Astrocyte (in vitro differentiated cells and primary cell): Measurements from ENCODE around the gene CD180. TPM values are rescaled to one million over a fixed set of nuclear protein-coding genes. Genes with fewer than 3 reads are reported as not detected.

ENCODE experiments used
- DNase-seq: peaks from one replicate; pipeline ENCODE4 v3.0.0-alpha.2; 2010; ENCODE audit warnings: low read depth
- FAIRE-seq: peaks from 2 replicates; lab custom pipeline; 2011; peaks lifted over from hg19 to GRCh38; lab: Jason Lieb, UNC
- H2AFZ ChIP-seq: 2 replicates; pipeline ENCODE4 v1.6.0; 2012; ENCODE audit warnings: low read depth, low read length, inconsistent platforms
- H3K27ac ChIP-seq: 2 replicates; pipeline ENCODE4 v1.5.1; 2011; ENCODE audit warnings: low read depth, low read length, inconsistent platforms
- H3K27me3 ChIP-seq: 2 replicates; pipeline ENCODE4 v1.6.0; 2011; ENCODE audit warnings: low read length, inconsistent platforms; ENCODE audit not compliant: insufficient read depth
- H3K36me3 ChIP-seq: 2 replicates; pipeline ENCODE4 v1.5.1; 2011; ENCODE audit warnings: low read length, inconsistent platforms; ENCODE audit not compliant: insufficient read depth
- H3K4me1 ChIP-seq: 2 replicates; pipeline ENCODE4 v1.5.1; 2011; ENCODE audit warnings: low read length, inconsistent platforms; ENCODE audit not compliant: insufficient read depth
- H3K4me2 ChIP-seq: 2 replicates; pipeline ENCODE4 v1.6.0; 2012; ENCODE audit warnings: low read length, inconsistent platforms
- H3K4me3 ChIP-seq: 2 replicates; pipeline ENCODE4 v1.5.1; 2011; ENCODE audit warnings: low read depth, mild to moderate bottlenecking, low read length, inconsistent platforms; ENCODE audit not compliant: insufficient read depth
- H3K79me2 ChIP-seq: 2 replicates; pipeline ENCODE4 v1.6.0; 2012; ENCODE audit warnings: mild to moderate bottlenecking, low read length, inconsistent platforms; ENCODE audit not compliant: insufficient read depth
- H3K9ac ChIP-seq: 2 replicates; pipeline ENCODE4 v1.6.0; 2012; ENCODE audit warnings: mild to moderate bottlenecking, low read length, inconsistent platforms
- H3K9me3 ChIP-seq: 2 replicates; pipeline ENCODE4 v1.5.1; 2012; ENCODE audit warnings: low read depth, mild to moderate bottlenecking, low read length, inconsistent platforms; ENCODE audit not compliant: insufficient read depth
- H4K20me1 ChIP-seq: 2 replicates; pipeline ENCODE4 v1.6.0; 2012; ENCODE audit warnings: low read length, inconsistent platforms; ENCODE audit not compliant: insufficient read depth
- H3K27ac Mint-ChIP-seq: one replicate; pipeline ENCODE4 v1.8.0; 2021; ENCODE audit warnings: mild to moderate bottlenecking, mixed read lengths; ENCODE audit not compliant: unreplicated experiment
- H3K27me3 Mint-ChIP-seq: one replicate; pipeline ENCODE4 v1.8.0; 2021; ENCODE audit warnings: low read depth, mixed read lengths; ENCODE audit not compliant: unreplicated experiment
- H3K36me3 Mint-ChIP-seq: one replicate; pipeline ENCODE4 v1.8.0; 2021; ENCODE audit warnings: low read depth, mixed read lengths; ENCODE audit not compliant: unreplicated experiment
- H3K4me1 Mint-ChIP-seq: one replicate; pipeline ENCODE4 v1.8.0; 2021; ENCODE audit warnings: low read depth, mixed read lengths; ENCODE audit not compliant: unreplicated experiment
- H3K4me3 Mint-ChIP-seq: one replicate; pipeline ENCODE4 v1.8.0; 2021; ENCODE audit warnings: mild to moderate bottlenecking, moderate library complexity, mixed read lengths; ENCODE audit not compliant: unreplicated experiment
- H3K9me3 Mint-ChIP-seq: one replicate; pipeline ENCODE4 v1.8.0; 2021; ENCODE audit warnings: mild to moderate bottlenecking, mixed read lengths; ENCODE audit not compliant: unreplicated experiment
- CTCF ChIP-seq: IDR thresholded peaks from 2 replicates; pipeline ENCODE4 v1.5.1; 2011; ENCODE audit warnings: low read depth, mild to moderate bottlenecking, inconsistent platforms, low read length, moderate library complexity; ENCODE audit not compliant: insufficient read depth
- EZH2 ChIP-seq: IDR thresholded peaks from 2 replicates; pipeline ENCODE4 v1.6.1; 2012; ENCODE audit warnings: mild to moderate bottlenecking, low read length, inconsistent platforms; ENCODE audit not compliant: insufficient read depth
- total RNA-seq: library from RNA; stranded (reverse); gene quantifications from 2 replicates; pipeline ENCODE4 v1.2.1, GENCODE V29; 2021

CD180 gene
- total RNA-seq, 1 donor from 2014 or later, result not detected

GRCh38 chr5:67135381-67135984, 61.1 kb downstream of the CD180 start:
- Histone ChIP-seq H3K27me3 (no peaks in the 10 kb centered on the region), H2AFZ (no peak overlapping the region), H3K4me2 (no peak overlapping the region), H3K36me3 (peaks cover 29% of the 10 kb centered on the region), H4K20me1 (no peaks in the 10 kb centered on the region), H3K27ac (no peak overlapping the region), H3K4me3 (no peak overlapping the region), H3K9ac (no peak overlapping the region), H3K9me3 (no peaks in the 10 kb centered on the region), H3K79me2 (no peaks in the 10 kb centered on the region), H3K4me1 (no peaks in the 10 kb centered on the region)
- no peak for TF ChIP-seq CTCF
- no peak for TF ChIP-seq EZH2
- FAIRE-seq (no peak), DNase-seq (no peak)
- Mint-ChIP-seq H3K36me3 (peaks cover 4% of the 10 kb centered on the region), H3K4me1 (no peaks in the 10 kb centered on the region), H3K4me3 (no peak overlapping the region), H3K27me3 (no peaks in the 10 kb centered on the region), H3K27ac (no peak overlapping the region), H3K9me3 (no peaks in the 10 kb centered on the region)

GRCh38 chr5:67133776-67134175, 62.8 kb downstream of the CD180 start:
- DNase-seq, result peak; percentile 16
- Histone ChIP-seq H3K4me2 (no peak overlapping the region), H3K4me1 (no peaks in the 10 kb centered on the region), H3K9me3 (no peaks in the 10 kb centered on the region), H3K27ac (no peak overlapping the region), H4K20me1 (no peaks in the 10 kb centered on the region), H3K79me2 (no peaks in the 10 kb centered on the region), H3K36me3 (peaks cover 29% of the 10 kb centered on the region), H3K9ac (no peak overlapping the region), H3K4me3 (no peak overlapping the region), H2AFZ (no peak overlapping the region), H3K27me3 (no peaks in the 10 kb centered on the region)
- peaks cover 4% of the 10 kb centered on the region for H3K36me3 Mint-ChIP-seq
- H3K4me1 Mint-ChIP-seq, result no peaks in the 10 kb centered on the region
- H3K27ac Mint-ChIP-seq, result no peak overlapping the region
- TF ChIP-seq CTCF, result no peak
- no peak for TF ChIP-seq EZH2
- no peak for FAIRE-seq
- no peak overlapping the region for H3K4me3 Mint-ChIP-seq
- H3K9me3 Mint-ChIP-seq, result no peaks in the 10 kb centered on the region
- no peaks in the 10 kb centered on the region for H3K27me3 Mint-ChIP-seq

GRCh38 chr5:67133217-67133616, 63.4 kb downstream of the CD180 start:
- H3K36me3 Mint-ChIP-seq, result peaks cover 3% of the 10 kb centered on the region
- no peaks in the 10 kb centered on the region for H3K9me3 ChIP-seq
- H3K27ac Mint-ChIP-seq, result no peak overlapping the region
- H3K27ac ChIP-seq, result no peak overlapping the region
- H3K27me3 Mint-ChIP-seq, result no peaks in the 10 kb centered on the region
- no peak overlapping the region for H3K4me3 ChIP-seq
- peaks cover 29% of the 10 kb centered on the region for H3K36me3 ChIP-seq
- TF ChIP-seq EZH2 (no peak), CTCF (no peak)
- H3K4me1 Mint-ChIP-seq, result no peaks in the 10 kb centered on the region
- no peak overlapping the region for H3K4me3 Mint-ChIP-seq
- no peak for FAIRE-seq
- H2AFZ ChIP-seq, result no peak overlapping the region
- H3K4me1 ChIP-seq, result no peaks in the 10 kb centered on the region
- H3K4me2 ChIP-seq, result no peak overlapping the region
- H4K20me1 ChIP-seq, result no peaks in the 10 kb centered on the region
- H3K79me2 ChIP-seq, result no peaks in the 10 kb centered on the region
- H3K27me3 ChIP-seq, result no peaks in the 10 kb centered on the region
- no peaks in the 10 kb centered on the region for H3K9me3 Mint-ChIP-seq
- no peak for DNase-seq
- H3K9ac ChIP-seq, result no peak overlapping the region
